ENCODE data around the gene TBL3.

The TBL3 gene

GRCh38 chr16:1968146-1968953 lies 3.5 kb upstream of the TBL3 start:
- no peak for DNase-seq (ENCODE audit: low read depth)
- no peak for TF ChIP-seq CTCF (IDR thresholded peaks at IDR 0.05; ENCODE audit: control insufficient read depth, extremely low read depth, insufficient read depth)
- no peak overlapping the region for H3K4me3 ChIP-seq (ENCODE audit: low read depth, low read length)

- peak overlapping the region; percentile 95 for H3K4me3 ChIP-seq (ENCODE audit: low read depth, low read length)
- TF ChIP-seq CTCF (IDR thresholded peaks at IDR 0.05; ENCODE audit: control insufficient read depth, extremely low read depth, insufficient read depth), result no peak
- DNase-seq (ENCODE audit: low read depth), result no peak
Measured at GRCh38 chr16:1972490-1972877, 631 bp downstream of the TBL3 start.

- peak overlapping the region; percentile 95 for H3K4me3 ChIP-seq (ENCODE audit: low read depth, low read length)
- TF ChIP-seq CTCF (IDR thresholded peaks at IDR 0.05; ENCODE audit: control insufficient read depth, extremely low read depth, insufficient read depth), result no peak
- DNase-seq (ENCODE audit: low read depth), result no peak
Measured at GRCh38 chr16:1973461-1974156, 1.8 kb downstream of the TBL3 start.

- H3K4me3 ChIP-seq (ENCODE audit: low read depth, low read length), result no peak overlapping the region
- no peak for DNase-seq (ENCODE audit: low read depth)
- TF ChIP-seq CTCF (IDR thresholded peaks at IDR 0.05; ENCODE audit: control insufficient read depth, extremely low read depth, insufficient read depth), result no peak
Measured at GRCh38 chr16:1974157-1975070, 2.6 kb downstream of the TBL3 start.

GRCh38 chr16:1975432-1976215 lies 3.8 kb downstream of the TBL3 start:
- H3K4me3 ChIP-seq (ENCODE audit: low read depth, low read length), result no peak overlapping the region
- TF ChIP-seq CTCF (IDR thresholded peaks at IDR 0.05; ENCODE audit: control insufficient read depth, extremely low read depth, insufficient read depth), result no peak
- DNase-seq (ENCODE audit: low read depth), result no peak

GRCh38 chr16:1976216-1976520 lies 4.3 kb downstream of the TBL3 start:
- no peak for TF ChIP-seq CTCF (IDR thresholded peaks at IDR 0.05; ENCODE audit: control insufficient read depth, extremely low read depth, insufficient read depth)
- H3K4me3 ChIP-seq (ENCODE audit: low read depth, low read length), result no peak overlapping the region
- no peak for DNase-seq (ENCODE audit: low read depth)
